Measurements from ENCODE around the gene PHACTR4.
"Not testable (repeated sequence)": the region's sequence is repeated elsewhere in the genome, so short reads cannot be mapped to it uniquely, and the experiment has no call there.

PHACTR4 gene

GRCh38 chr1:28369371-28370238, at the start of gene PHACTR4:
Gene PHACTR4, plus strand, starts transcription at chr1:28369740. Its CDS starts 37,708 bp downstream, at chr1:28407448.
- no peak for FAIRE-seq

- FAIRE-seq: no peak
These were observed 47.3 kb upstream of the PHACTR4 start for GRCh38 chr1:28322194-28322593.

DNA sequence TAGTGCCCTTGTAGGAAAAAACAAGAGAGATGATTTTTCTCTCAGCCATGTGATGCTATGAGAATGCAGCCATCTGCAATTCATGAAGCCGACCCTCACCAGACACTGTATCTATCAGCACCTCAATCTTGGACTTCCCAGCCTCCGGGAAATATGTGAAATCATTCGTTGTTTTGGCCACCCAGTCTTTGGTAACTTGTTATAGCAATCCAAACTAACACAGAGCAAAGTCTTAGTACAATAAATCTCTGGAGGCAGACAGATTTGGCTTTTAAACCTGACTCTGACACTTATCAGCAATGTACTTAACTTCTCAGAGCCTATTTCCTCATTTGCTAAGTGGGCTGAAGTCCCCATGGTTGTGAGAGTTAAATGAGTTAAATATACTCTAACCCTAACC, 45.8 kb upstream of the PHACTR4 start:
- no peak for FAIRE-seq

- no peak for FAIRE-seq
These were observed 43.0 kb upstream of the PHACTR4 start for GRCh38 chr1:28326515-28326914.

GRCh38 chr1:28326984-28327383, 42.6 kb upstream of the PHACTR4 start:
- no peak for FAIRE-seq

DNA sequence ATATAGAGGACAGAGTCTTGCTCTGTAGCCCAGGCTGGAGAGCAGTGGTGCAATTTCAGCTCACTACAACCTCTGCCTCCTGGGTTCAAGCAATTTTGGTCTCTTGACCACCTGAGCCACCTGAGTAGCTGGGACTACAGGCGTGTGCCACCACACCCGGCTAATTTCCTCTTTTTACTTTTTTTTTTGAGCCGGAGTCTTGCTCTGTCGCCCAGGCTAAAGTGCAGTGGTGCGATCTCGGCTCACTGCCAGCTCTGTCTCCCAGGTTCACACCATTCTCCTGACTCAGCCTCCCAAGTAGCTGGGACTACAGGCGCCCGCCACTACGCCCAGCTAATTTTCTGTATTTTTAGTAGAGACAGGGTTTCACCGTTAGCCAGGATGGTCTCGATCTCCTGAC, 42.1 kb upstream of the PHACTR4 start:
- FAIRE-seq: not testable (repeated sequence)

DNA sequence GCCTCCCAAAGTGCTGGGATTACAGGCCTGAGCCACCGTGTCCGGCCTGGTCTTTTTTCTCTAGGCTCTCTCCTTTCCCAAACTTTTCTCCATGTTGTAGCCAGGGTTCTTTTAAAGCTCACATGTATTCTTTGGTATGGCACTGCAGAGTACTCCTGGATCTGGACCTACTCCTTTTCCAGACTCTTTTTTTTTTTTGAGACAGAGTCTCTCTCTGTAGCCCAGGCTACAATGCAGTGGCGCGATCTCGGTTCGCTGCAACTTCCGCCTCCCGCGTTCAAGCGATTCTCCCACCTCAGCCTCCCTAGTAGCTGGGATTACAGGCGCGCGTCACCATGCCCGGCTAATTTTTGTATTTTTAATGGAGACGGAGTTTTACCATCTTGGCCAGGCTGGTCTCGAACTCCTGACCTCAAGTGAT, 41.3 kb upstream of the PHACTR4 start:
- FAIRE-seq: no peak

DNA sequence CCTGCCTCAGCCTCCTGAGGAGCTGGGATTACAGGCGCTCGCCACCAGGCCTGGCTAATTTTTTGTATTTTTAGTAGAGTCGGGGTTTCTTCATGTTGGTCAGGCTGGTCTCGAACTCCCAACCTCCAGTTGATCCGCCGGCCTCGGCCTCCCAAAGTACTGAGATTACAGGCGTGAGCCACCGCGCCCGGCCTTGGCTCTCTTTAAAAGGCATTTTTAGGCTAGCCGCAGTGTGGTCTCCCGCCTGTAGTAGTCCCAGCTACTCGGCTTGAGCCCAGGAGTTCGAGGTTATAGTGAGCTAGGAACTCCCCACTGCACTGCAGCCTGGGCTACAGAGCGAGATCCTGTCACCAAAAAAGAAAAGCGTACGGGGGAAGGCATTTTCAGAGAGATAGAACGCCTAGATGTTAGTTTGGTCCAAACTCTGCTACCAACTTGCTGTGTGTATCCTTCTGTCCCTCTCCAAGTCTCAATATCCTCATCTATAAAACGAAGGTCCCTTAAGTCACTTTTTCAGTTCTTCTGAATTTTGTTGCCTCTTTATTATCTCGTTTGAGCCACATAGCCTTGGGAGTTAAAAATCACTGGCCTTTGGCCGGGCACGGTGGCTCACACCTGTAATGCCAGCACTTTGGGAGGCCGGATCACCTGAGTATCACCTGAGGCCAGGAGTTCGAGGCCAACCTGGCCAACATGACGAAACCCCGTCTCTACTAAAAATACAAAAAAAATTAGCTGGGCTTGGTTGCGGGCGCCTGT, 40.0 kb upstream of the PHACTR4 start:
- no peak for FAIRE-seq

- FAIRE-seq: no peak
These were observed 30.6 kb upstream of the PHACTR4 start for GRCh38 chr1:28338897-28339296.

GRCh38 chr1:28339551-28339950, 30.0 kb upstream of the PHACTR4 start:
- FAIRE-seq: no peak

DNA sequence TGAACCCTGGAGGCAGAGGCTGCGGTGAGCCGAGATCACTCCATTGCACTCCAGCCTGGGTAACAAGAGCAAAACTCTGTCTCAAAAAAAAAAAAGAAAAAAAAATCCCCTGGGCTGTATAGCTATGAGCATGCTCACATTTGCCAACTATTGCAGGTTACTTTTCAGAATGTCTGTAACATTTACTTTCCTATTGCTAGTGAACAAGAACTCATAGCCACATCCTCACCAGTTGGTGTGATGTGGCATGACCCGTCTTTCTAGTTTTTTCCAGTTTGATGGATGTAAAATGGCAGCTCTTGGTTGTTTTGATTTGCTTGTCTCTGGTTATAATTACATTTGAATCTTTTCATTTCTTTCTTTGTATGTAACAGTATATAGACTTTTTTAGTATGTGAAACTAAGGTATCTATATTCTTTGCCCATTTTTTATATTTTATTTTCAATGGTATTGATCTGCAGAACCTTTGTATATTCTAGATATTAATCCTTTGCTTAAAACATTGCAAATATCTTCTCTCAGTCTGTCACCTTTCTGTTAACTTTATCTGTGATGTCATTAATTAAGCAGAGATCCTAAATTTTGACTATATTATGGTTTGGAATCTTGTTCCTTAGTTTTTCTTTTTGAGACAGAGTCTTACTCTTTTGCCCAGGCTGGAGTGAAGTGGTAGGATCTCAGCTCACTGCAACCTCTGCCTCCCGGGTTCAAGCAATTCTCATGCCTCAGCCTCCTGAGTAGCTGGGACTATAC, 29.1 kb upstream of the PHACTR4 start:
- FAIRE-seq: no peak

- FAIRE-seq: no peak
These were observed 27.9 kb upstream of the PHACTR4 start for GRCh38 chr1:28341591-28341990.

GRCh38 chr1:28343405-28343804, 26.1 kb upstream of the PHACTR4 start:
- FAIRE-seq: no peak

DNA sequence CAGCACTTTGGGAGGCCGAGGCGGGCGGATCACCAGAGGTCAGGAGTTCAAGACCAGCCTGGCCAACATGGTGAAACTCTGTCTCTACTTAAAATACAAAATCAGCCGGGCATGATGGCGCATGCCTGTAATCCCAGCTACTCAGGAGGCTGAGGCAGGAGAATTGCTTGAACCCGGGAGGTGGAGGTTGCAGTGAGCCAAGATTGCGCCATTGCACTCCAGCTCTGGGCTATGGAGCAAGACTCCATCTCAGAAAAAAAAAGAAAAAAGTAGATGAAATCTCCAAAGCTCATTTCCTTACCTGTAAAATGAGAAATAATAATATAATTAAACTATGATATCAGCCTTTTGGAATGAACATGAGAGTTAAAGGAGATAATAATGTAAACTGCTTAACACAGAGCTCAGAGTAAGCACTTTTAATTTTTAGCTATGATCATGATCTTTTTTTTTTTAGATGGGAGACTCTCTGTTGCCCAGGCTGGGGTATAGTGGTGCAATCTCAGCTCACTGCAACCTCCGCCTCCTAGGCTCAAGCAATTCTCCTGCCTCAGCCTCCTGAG, 16.2 kb upstream of the PHACTR4 start:
- not testable (repeated sequence) for FAIRE-seq

- FAIRE-seq: no peak
These were observed 15.4 kb upstream of the PHACTR4 start for GRCh38 chr1:28354121-28354520.

DNA sequence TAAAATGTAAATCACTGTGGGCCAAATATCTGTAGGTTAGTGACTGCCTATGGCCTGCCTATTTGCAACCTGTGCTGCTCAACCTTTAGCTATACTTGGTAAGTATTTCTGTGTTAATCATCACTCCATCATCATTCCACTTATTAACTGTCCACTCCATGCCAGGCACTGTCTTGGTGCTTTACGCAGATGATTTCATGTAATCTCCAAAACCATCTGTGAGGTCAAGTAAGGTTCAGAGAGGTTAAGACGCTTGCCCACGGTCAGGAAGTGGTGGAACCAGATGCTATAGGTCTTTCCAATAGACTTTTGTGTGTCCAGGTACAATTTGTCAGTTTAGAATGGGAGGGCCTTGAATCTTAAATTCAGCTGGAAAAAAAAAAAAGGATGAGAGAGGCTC, 10.8 kb upstream of the PHACTR4 start:
- FAIRE-seq: no peak

GRCh38 chr1:28359592-28360239, 9.8 kb upstream of the PHACTR4 start:
- FAIRE-seq: peak; percentile 18

- FAIRE-seq: no peak
These were observed 4.7 kb upstream of the PHACTR4 start for GRCh38 chr1:28364888-28365287.

GRCh38 chr1:28365864-28366263, 3.7 kb upstream of the PHACTR4 start:
- no peak for FAIRE-seq

GRCh38 chr1:28368608-28369007, 932 bp upstream of the PHACTR4 start:
- FAIRE-seq: not testable (repeated sequence)

- no peak for FAIRE-seq
These were observed 884 bp downstream of the PHACTR4 start for GRCh38 chr1:28370239-28371009.

DNA sequence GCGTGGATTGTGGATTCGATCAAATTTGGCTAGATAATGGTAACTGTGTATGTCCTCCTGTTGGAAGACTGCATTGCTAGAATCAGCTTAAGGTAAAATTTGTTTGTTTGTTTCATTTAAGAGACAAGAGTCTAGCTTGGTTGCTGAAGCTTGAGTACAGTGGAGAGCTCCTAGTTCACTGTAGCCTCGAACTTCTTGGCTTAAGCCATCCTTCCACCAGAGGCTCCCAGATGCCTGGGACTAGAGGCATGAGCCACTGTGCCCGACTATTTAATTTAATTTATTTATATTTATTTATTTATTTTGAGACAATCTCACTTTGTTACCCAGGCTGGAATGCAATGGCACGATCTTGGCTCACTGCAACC, 1.5 kb downstream of the PHACTR4 start:
- no peak for FAIRE-seq
